ENCODE results near the gene ZNF185.

Gene ZNF185

DNA sequence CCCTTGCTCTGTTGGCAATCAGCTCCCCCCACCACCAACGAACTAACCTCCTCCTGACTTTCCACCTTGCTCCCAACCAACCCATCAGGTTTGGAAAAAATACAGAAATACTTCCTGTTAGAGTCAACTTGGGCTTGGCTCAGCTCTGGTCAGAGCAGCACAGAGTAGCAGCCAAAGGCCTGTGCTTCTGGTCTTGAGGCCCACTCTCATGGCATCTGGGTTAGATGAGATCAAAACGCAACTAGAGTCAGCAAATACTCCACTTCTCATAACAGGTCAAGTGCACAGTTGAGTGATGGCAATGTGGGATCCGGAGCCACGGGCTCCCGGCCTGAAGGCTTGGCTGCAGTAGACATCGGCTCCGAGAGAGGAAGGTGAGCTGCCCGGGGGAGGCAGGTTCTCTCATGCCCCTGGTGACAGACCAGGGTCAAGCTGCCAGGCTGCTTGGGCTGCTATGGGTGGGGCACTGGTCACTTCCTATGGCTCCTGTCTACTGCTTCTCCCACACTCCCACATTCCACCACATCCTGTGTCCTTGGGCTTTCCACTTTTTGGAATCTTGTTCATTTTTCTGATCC is 34.8 kb downstream of the ZNF185 start:
- no peak overlapping the region for H3K27ac ChIP-seq
- TF ChIP-seq, protein P1, sequence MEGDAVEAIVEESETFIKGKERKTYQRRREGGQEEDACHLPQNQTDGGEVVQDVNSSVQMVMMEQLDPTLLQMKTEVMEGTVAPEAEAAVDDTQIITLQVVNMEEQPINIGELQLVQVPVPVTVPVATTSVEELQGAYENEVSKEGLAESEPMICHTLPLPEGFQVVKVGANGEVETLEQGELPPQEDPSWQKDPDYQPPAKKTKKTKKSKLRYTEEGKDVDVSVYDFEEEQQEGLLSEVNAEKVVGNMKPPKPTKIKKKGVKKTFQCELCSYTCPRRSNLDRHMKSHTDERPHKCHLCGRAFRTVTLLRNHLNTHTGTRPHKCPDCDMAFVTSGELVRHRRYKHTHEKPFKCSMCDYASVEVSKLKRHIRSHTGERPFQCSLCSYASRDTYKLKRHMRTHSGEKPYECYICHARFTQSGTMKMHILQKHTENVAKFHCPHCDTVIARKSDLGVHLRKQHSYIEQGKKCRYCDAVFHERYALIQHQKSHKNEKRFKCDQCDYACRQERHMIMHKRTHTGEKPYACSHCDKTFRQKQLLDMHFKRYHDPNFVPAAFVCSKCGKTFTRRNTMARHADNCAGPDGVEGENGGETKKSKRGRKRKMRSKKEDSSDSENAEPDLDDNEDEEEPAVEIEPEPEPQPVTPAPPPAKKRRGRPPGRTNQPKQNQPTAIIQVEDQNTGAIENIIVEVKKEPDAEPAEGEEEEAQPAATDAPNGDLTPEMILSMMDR (conservative IDR thresholded peaks at IDR 0.05): no peak

DNA sequence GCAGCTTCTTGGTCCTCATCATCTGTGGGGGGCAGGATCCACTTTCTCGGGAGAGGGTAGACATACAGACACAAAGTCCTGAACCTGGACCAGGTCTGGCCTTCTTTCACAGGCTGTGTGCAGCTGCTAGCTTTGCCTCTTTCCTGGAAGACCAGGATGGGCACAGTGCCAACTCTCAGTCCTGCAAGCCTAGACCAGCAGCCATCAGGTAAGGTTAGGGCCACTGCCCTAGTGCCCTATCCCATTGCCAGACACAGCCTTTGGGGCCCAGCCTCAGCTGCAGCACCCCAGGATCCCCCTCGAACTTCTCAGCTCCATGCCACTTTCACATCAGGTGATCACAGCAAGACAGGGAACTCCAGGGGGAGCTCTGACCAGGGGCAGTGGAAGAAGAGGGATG is 38.4 kb downstream of the ZNF185 start:
- TF ChIP-seq, protein P1 (conservative IDR thresholded peaks at IDR 0.05): no peak
- H3K27ac ChIP-seq: no peak overlapping the region

DNA sequence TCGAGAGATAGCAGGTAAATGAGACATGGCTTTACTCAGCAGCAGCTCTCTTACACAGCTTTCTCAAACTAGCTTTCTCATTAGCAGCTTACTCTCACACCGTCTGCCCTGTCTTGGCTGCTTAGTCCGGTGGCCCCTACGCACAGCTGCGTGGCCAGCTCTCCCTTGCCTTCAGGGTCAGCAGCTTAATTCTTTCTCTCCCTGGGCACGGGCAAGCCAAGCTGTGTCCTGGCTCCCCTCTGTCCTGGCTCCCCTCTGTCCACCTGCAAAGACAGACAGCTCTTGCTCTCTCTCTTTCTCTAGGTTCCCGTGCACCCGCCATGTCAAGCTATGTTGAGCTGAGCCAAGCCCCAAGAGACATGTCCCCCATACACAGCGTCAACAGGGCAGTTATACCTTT is 39.4 kb downstream of the ZNF185 start:
- TF ChIP-seq, protein P1 (conservative IDR thresholded peaks at IDR 0.05): no peak
- H3K27ac ChIP-seq: no peak overlapping the region

DNA sequence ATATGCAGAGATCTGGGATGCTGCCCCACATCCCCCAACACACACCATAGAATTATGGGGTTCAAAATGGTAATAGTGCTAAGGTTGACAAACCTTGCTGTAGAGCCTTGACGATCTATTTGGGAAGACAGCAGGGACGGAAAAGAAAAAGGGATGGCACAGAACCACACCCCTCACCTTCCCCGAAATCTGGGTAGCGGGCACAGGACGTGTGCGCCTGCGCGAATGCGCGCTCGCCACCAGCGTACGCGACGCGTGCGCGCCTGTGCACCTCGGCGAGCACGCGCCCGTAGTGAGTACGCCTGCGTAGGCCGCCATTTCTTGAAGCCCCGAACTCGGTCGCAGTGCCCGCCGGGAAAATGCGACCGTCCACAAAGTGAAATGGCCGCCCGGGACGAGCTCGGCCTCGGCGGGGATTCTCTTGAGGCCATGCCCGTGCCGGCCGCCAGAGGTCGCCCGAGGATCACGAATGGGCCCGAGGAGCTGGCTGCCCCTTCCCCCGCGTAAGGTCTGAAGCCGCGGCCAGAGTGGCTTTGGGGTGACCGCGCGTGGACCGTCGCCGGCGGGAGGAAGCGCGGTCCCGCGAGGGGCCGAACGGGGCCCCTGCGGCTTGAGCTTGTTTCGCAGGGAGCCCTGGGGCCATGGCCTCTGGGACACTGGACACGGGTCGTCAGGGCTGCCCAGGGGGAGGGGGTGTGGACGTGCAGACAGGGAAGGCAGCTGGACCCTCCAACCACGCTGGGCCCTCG is 43.6 kb downstream of the ZNF185 start:
- peak overlapping the region; percentile 69 for H3K27ac ChIP-seq
- TF ChIP-seq, protein P1 (conservative IDR thresholded peaks at IDR 0.05): peak; percentile 82

DNA sequence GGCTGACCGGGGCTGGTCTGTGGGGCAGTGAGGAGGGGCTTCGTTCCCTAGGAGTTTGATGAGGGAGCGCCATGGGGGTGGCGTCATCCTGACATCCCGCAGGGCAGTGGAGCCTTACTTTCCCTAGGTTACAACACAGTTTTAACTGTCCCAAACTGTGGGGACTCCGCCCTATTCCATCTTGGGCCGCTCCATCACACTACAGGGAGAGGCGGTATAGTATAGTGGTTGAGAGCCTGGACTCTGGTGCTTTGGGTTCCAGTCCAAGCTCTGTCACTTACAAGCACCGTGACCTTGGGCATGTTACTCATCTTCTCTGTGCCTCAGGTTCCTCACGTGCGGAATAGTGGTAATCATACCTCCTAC is 44.2 kb downstream of the ZNF185 start:
- TF ChIP-seq, protein P1 (conservative IDR thresholded peaks at IDR 0.05): no peak
- peak overlapping the region; percentile 69 for H3K27ac ChIP-seq

DNA sequence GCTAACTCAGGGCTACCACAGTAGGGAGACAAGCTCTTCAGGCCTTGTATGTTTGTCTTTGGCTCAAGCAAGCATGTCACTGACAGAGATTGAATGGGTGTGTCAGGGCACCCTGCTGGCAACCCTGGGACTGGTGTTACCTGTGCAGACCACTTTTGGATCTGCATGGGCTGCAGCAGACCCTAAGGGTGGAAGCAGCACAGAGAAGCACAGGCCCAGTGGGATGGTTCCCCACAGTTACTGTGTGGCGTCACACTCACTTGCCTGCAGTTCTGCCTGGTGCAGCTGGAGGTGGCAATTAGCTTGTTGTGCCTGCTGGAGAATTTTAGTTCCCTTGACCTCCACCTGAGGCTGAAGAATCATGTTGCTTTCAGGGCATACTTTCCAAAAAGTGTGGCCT is 46.0 kb downstream of the ZNF185 start:
- TF ChIP-seq, protein P1 (conservative IDR thresholded peaks at IDR 0.05): no peak
- no peak overlapping the region for H3K27ac ChIP-seq

DNA sequence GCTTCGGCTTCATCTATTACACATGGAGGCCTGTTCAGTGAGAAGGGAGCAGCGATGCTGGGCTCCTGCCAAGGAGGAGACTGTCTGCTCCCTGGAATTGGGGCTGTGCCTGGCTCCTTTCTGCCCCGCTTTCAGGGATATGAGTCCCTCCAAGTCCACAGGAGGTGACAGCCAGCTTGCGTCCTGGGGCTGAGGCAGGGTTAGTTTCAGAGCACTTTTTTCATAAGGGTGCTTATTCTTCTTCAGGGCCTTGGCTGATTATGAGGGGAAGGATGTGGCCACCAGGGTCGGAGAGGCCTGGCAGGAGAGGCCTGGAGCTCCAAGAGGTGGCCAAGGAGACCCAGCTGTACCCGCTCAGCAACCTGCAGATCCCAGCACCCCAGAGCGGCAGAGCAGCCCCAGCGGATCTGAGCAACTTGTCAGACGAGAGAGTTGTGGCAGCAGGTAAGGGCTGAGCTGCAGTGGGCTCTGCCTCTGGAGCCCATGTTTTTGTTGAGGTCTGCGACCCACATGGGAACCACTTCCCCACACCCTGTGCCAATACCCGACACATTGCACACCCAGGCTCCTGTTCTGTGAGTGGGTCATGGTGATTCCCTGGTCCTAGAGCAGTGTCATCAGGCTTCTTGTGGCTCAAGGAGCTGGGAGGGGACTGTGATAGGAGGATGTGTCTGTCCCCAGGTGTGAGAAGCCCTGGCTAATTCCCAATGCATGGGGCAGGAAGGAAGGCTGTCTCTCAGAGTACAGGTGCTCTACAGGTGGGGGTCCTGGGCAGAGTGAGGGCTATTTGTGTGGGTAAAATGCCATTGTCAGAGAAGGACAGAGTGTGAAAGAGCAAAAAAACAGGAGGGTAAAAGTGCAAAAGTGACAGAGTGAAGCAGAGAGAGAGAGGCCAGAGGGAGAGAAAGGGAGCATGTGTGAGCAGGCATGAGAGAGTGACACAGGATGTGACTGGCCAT is 47.4 kb downstream of the ZNF185 start:
- TF ChIP-seq, protein P1 (conservative IDR thresholded peaks at IDR 0.05): no peak
- no peak overlapping the region for H3K27ac ChIP-seq

Data from VCaP (cell line).